Smooth muscle cell (in vitro differentiated cells): ENCODE measurements around the gene FXYD3. TPM values are rescaled to one million over a fixed set of nuclear protein-coding genes. Genes with fewer than 3 reads are reported as not detected.

Source experiments
- DNase-seq: peaks from one replicate; lab custom pipeline; 2025; ENCODE audit not compliant: unreplicated experiment; lab: John Stamatoyannopoulos, UW
- H2AFZ ChIP-seq: fragments of 200-600 bp; sonication (generic); 2 replicates; pipeline ENCODE4 v1.6.0; 2016; ENCODE audit warnings: antibody characterized with exemption, low read depth, mild to moderate bottlenecking
- H3F3A ChIP-seq: fragments of 200-600 bp; sonication (generic); 2 replicates; pipeline ENCODE4 v1.6.0; 2017; ENCODE audit warnings: antibody characterized with exemption, low read depth
- H3K27ac ChIP-seq: fragments of 200-600 bp; sonication (generic); 2 replicates; pipeline ENCODE4 v1.5.1; 2016; ENCODE audit warnings: low read depth, mild to moderate bottlenecking
- H3K27me3 ChIP-seq: fragments of 200-600 bp; sonication (generic); 2 replicates; pipeline ENCODE4 v1.6.1; 2016; ENCODE audit warnings: low read depth, mild to moderate bottlenecking
- H3K36me3 ChIP-seq: fragments of 200-600 bp; sonication (generic); 2 replicates; pipeline ENCODE4 v1.5.1; 2016; ENCODE audit warnings: low read depth
- H3K4me1 ChIP-seq: fragments of 200-600 bp; sonication (generic); 2 replicates; pipeline ENCODE4 v1.5.1; 2016; ENCODE audit warnings: low read depth
- H3K4me2 ChIP-seq: fragments of 200-600 bp; sonication (generic); 2 replicates; pipeline ENCODE4 v1.6.0; 2016; ENCODE audit warnings: mild to moderate bottlenecking
- H3K4me3 ChIP-seq: fragments of 200-600 bp; sonication (generic); 2 replicates; pipeline ENCODE4 v1.5.1; 2016; ENCODE audit warnings: mild to moderate bottlenecking
- H3K79me2 ChIP-seq: fragments of 200-600 bp; sonication (generic); 2 replicates; pipeline ENCODE4 v1.6.0; 2016; ENCODE audit warnings: low read depth, mild to moderate bottlenecking
- H3K9ac ChIP-seq: fragments of 200-600 bp; sonication (generic); 2 replicates; pipeline ENCODE4 v1.6.0; 2016; ENCODE audit warnings: low read depth
- H3K9me3 ChIP-seq: fragments of 200-600 bp; sonication (generic); replicated peaks from 2 replicates; pipeline ENCODE4 v1.5.1; 2016; ENCODE audit warnings: low read depth
- H4K20me1 ChIP-seq: fragments of 200-600 bp; sonication (generic); 2 replicates; pipeline ENCODE4 v1.6.0; 2016; ENCODE audit warnings: low read depth
- CTCF ChIP-seq: fragments of 200-600 bp; sonication (generic); IDR thresholded peaks from 2 replicates; pipeline ENCODE4 v1.5.1; 2017; ENCODE audit warnings: borderline replicate concordance, mild to moderate bottlenecking, antibody characterized with exemption; ENCODE audit not compliant: insufficient read depth, poor library complexity, severe bottlenecking
- WGBS: methylation state at CpG from one replicate; pipeline ENCODE4 v1.1.7; 2016; ENCODE audit warnings: low lambda C conversion rate; 5-methylcytosine and 5-hydroxymethylcytosine counted together
- polyA plus RNA-seq: library from polyadenylated mRNA; unstranded; fragments of >200 nt; fragmentation: Nextera tagmentation; extraction: Ambion mirVana; gene quantifications from 2 replicates; pipeline ENCODE4 v1.2.1, GENCODE V29; 2016
- total RNA-seq: library from RNA; depleted of rRNA; stranded (reverse); fragments of >200 nt; gene quantifications from 2 replicates; pipeline ENCODE4 v1.2.3, GENCODE V29; 2014

Gene FXYD3
- total and polyA plus RNA-seq, 2 experiments from 2014 or later = 23.0 to 37.0 TPM

DNA sequence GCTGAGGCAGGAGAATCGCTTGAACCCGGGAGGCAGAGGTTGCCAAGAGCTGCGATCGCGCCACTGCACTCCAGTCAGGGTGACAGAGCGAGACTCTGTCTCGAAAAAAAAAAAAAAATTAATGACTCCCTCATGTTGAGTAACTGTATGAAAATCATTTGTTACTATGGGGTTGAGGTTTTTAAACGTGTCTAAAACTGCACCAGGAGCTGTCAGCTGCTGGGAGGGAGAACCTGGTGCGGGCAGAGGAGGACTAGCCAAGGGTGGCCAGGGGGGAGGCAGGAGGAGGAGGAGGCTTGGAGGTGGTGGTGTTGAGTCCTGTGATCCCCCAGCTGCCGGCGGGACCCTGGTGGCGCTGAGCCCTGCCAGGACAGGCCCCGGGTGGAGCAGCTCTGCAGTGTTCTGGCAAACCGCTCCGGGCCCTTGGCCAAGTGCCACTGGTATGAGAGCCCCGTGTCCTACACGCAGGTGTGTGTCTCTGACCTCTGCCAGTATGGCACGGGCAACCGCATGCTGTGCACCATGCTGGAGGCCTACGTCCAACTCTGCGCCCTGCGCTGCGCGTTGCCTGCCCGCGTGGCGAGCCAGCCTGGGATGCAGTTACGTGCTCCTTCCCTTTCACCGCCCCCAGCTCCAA, 17.1 kb upstream of the FXYD3 start:
- H3K27ac ChIP-seq = no peak overlapping the region
- no peak for TF ChIP-seq CTCF

GRCh38 chr19:35099155-35099896, 16.3 kb upstream of the FXYD3 start:
- Histone ChIP-seq H3K9ac (no peak overlapping the region), H3K79me2 (no peaks in the 10 kb centered on the region), H3K4me3 (no peak overlapping the region), H3F3A (no peaks in the 10 kb centered on the region), H3K27ac (no peak overlapping the region), H3K4me2 (no peak overlapping the region), H3K9me3 (no peaks in the 10 kb centered on the region), H2AFZ (no peak overlapping the region), H3K4me1 (no peaks in the 10 kb centered on the region), H4K20me1 (no peaks in the 10 kb centered on the region), H3K27me3 (no peaks in the 10 kb centered on the region), H3K36me3 (no peaks in the 10 kb centered on the region)
- no peak for TF ChIP-seq CTCF
- WGBS = 93% methylated on average over 21 of the region's 21 CpGs
- no peak for DNase-seq

More for the DNA sequence above, 17.1 kb upstream of the FXYD3 start:
- Histone ChIP-seq H3K9ac (no peak overlapping the region), H3K4me1 (no peaks in the 10 kb centered on the region), H3K9me3 (no peaks in the 10 kb centered on the region), H3K4me2 (no peak overlapping the region), H3K79me2 (no peaks in the 10 kb centered on the region), H3K27me3 (no peaks in the 10 kb centered on the region), H2AFZ (no peak overlapping the region), H3F3A (no peaks in the 10 kb centered on the region), H3K4me3 (no peak overlapping the region), H3K36me3 (no peaks in the 10 kb centered on the region), H4K20me1 (no peaks in the 10 kb centered on the region)
- 94% methylated on average over 29 of the region's 29 CpGs for WGBS
- DNase-seq = no peak

- Histone ChIP-seq H3K4me1 (no peaks in the 10 kb centered on the region), H3K9ac (no peak overlapping the region), H3K9me3 (no peaks in the 10 kb centered on the region), H3K36me3 (no peaks in the 10 kb centered on the region), H3K4me2 (no peak overlapping the region), H3K27ac (no peak overlapping the region), H4K20me1 (no peaks in the 10 kb centered on the region), H3K4me3 (no peak overlapping the region), H3K79me2 (no peaks in the 10 kb centered on the region), H3F3A (no peaks in the 10 kb centered on the region), H2AFZ (no peak overlapping the region), H3K27me3 (no peaks in the 10 kb centered on the region)
- WGBS = 94% methylated on average over 13 of the region's 13 CpGs
- no peak for TF ChIP-seq CTCF
- DNase-seq = no peak
These were observed 15.7 kb upstream of the FXYD3 start for GRCh38 chr19:35099897-35100275.
